ENCODE measurements around the gene ACOT7.

DNA sequence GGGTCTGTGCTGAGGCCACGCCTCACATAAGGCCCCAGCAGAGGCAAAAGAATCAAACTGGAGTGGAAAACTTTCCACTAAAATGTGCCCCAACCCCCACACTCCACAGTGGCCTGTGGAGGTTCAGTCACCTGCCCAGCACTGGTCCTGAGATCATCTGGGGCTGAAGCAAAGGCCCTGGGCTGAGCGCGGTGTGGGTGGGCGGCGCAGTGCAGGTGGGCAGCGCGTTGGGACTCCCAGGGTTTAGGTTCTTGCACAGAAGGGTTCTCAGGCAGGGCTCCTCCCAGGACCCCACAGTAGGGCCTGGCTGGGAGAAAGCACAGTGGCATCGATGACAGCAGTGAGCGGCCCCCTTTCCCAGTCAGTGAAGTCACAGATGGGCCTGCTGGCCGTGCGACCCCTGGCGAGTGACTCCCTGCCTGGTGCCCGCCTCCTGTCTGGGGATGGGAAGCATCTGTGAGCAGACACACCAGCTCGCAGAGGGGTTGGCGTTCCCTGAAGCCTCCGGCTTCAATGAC is 118.9 kb downstream of the ACOT7 start:
- TF ChIP-seq POLR2AphosphoS5 (IDR thresholded peaks at IDR 0.05; ENCODE audit: borderline replicate concordance, low read depth, low read length) (no peak), EZH2 (IDR thresholded peaks at IDR 0.05) (no peak)
